ENCODE measurements around the gene MLX.

- TF ChIP-seq CTCF (IDR thresholded peaks at IDR 0.05) (no peak), POLR2A (IDR thresholded peaks at IDR 0.05) (no peak), EP300 (IDR thresholded peaks at IDR 0.05) (no peak), POLR2AphosphoS5 (IDR thresholded peaks at IDR 0.05) (no peak)
Measured at GRCh38 chr17:42547698-42548069, 19.2 kb upstream of the MLX start.
